ENCODE results near the gene RASL10B.
"Not testable (repeated sequence)": the region's sequence is repeated elsewhere in the genome, so short reads cannot be mapped to it uniquely, and the experiment has no call there.

RASL10B gene

DNA sequence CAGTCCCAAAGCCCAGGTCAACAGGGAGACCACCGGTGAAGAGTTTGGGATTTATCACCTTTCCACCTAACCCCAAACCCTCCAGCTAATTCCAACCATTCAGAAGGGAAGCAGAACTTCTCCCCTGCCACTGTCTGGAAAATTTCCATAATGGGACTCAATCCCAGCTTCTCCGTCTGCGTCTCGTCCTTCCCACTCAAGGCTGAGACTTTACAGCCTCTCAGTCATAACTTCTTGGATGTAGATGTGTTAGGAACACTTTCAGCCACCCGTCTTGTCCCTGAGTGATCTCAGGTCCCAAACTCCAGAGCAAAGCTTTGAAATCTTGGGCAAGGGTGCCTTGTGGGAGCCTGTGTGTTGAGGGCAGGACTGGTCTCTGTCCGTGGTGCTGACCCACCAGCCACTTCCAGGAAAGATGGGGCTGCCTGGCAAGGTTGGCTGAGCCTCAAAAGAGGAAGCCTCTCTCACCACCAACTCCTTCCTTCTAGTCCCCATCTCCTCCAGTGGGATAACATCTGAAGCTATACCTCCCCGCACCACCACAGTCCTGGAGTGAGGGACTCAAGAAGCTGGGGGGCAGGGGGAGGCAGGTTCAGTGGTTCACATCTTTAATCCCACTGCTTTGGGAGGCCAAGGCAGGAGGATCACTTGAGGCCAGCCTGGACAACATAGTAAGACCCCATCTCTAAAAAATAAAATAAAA lies 12.3 kb downstream of the RASL10B start:
- DNase-seq, result peak; percentile 64 to 82 (median 70)

DNA sequence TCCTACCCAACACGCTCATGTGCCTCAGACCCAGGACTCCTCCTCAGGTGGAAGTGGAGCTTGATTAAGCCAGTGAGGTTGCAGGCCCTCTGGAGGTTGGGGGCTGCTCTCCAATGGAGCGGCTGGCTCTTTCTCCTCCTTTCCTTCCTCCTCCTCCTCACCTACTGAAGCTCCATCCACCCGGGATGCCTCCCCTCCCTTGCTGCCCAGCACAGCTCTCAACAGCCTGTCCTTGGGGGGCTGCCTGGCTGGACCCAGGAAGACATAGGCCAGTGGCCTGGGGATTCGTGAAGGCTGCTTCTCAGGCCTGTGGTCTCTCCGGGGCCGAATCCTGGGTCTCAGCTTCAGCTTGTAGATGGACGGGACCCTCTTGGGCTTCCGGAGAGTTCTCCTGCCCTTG lies 13.4 kb downstream of the RASL10B start:
- DNase-seq, result no peak

GRCh38 chr17:35745246-35745645 lies 13.8 kb downstream of the RASL10B start:
- no peak for DNase-seq

GRCh38 chr17:35745749-35746320 lies 14.4 kb downstream of the RASL10B start:
- no peak for DNase-seq

DNA sequence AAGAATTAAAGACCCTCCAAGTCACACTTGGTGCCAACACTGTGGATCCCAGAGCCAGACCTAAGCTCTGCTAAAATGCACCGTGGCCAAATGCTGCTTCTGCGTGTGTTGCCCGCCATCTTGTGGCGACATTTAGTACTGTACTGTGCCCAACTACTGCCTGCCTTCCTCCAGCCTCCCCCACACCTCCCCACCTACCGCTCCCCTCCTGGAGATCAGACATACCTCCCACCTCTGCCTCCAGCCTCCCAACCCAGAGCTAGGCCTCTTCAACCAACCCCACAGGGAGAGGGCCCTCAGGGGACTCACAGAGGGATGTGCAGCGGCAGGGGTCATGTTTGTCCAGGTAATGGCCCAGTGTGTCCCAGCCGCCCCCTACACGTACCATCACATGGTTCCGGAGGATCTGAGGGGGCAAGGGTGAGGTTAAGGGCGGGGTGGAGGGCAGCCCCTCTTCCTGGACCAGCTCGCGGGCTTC lies 16.1 kb downstream of the RASL10B start:
- DNase-seq, result peak; percentile 81 to 88 (median 84)

- peak in 2 of 4 experiments; percentile 28 to 41 for DNase-seq
These were observed 17.0 kb downstream of the RASL10B start for GRCh38 chr17:35748341-35748841.

- DNase-seq, result no peak
These were observed 17.5 kb downstream of the RASL10B start for GRCh38 chr17:35748979-35749378.

GRCh38 chr17:35749560-35750412 lies 18.3 kb downstream of the RASL10B start:
- no peak for DNase-seq

GRCh38 chr17:35750526-35751395 lies 19.3 kb downstream of the RASL10B start:
- DNase-seq, result peak in 1 of 4 experiments; percentile 25

GRCh38 chr17:35751541-35751940 lies 20.1 kb downstream of the RASL10B start:
- not testable (repeated sequence) for DNase-seq

- no peak for DNase-seq
These were observed 21.0 kb downstream of the RASL10B start for GRCh38 chr17:35752471-35752870.

DNA sequence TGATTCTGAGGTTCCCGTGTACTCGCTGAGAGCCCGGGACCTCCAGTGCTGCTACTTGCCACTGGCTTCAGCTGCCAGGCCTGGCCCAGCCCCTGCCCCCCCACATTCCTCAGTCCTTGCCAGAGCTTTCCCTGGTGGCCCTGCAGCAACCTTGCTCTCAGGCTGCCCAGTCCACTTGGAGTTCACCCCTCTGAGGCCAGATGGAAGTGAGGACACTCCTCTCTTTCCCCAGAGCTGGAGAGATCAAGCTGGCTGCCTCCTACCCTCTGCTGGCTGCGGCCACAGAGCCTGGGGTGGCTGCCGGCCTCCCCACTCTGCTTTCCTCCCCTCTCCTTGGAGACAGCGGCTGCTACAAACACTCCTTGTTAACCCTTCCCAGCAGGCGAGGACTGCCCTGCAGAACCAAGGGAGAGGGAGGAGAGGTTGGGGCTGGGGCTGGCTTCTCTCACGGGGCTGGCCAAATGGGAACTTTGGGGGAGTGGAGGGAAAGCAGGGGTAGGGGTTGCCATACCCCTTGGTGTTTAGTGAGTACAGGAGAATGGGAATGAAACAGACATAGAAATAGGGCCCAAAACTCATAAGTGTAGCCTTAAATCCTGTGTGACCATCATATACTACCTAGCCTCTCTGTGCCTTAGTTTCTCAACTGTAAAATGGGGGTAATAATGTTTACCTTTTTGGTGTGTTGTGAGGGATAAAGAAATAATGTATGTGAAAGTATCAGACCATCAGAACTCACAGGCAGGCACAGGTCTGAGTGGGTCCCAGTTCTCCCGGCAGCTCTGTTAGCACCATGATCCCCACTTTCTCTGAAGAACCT lies 21.7 kb downstream of the RASL10B start, which contains the start of gene GAS2L2:
Gene GAS2L2, minus strand, starts transcription at position 295 of the 820 bp plus-strand sequence. CDS start 389 bp downstream, outside the sequence.
- DNase-seq, result no peak

GRCh38 chr17:35757243-35757642 lies 25.8 kb downstream of the RASL10B start:
- no peak for DNase-seq

GRCh38 chr17:35760587-35760986 lies 29.1 kb downstream of the RASL10B start, which contains the start of gene C17orf50:
Gene C17orf50, plus strand, starts transcription at chr17:35760887. Its CDS starts 55 bp downstream, at chr17:35760942.
- DNase-seq, result no peak

- no peak for DNase-seq
These were observed 30.2 kb downstream of the RASL10B start for GRCh38 chr17:35761601-35762000.

DNA sequence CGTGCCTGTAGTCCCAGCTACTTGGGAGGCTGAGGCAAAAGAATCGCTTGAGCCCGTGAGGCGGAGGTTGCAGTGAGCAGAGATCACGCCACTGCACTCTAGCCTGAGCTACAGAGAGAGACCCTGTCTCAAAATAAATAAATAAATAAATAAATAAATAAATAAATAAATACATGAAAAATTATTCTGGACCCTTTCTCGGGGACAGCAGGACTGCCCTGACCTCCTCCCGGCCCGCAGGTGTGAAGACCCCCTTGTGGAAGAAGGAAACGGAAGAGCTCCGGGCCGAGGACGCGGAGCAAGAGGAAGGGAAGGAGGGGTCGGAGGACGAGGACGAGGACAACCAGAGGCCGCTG lies 32.3 kb downstream of the RASL10B start:
- no peak for DNase-seq

GRCh38 chr17:35764123-35764991 lies 32.9 kb downstream of the RASL10B start:
- DNase-seq, result peak; percentile 91 to 96 (median 95)

DNA sequence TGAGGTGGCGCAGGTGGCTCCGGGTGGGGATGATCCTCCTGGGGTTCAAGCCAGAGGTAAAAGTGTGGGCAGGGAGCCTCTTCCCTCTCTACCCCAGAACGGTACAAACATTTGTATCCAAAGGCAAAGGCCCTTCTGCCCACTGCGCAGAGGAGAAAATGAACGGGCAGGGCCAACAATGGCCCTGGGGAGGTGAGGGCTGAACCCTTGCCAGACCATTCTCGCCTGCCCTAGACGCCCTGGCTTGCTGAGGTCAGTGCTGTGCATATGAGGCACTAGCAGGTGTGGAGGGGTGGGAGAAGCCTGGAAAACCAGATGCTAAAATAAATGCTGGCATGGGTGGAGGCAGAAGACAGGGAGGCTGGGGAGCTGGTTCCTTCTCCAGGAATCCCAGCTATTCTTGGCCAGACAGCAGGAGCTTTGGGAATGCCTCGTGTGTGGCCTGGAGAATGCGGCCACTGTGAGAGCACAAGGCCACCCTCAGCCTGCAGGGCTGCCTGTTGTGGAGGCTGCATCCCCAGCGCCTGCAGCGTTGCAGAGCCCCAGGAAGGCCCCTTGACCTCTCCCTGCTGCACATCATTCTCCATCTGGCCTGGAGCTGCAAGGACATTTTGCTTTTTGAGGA lies 33.8 kb downstream of the RASL10B start:
- no peak for DNase-seq

DNA sequence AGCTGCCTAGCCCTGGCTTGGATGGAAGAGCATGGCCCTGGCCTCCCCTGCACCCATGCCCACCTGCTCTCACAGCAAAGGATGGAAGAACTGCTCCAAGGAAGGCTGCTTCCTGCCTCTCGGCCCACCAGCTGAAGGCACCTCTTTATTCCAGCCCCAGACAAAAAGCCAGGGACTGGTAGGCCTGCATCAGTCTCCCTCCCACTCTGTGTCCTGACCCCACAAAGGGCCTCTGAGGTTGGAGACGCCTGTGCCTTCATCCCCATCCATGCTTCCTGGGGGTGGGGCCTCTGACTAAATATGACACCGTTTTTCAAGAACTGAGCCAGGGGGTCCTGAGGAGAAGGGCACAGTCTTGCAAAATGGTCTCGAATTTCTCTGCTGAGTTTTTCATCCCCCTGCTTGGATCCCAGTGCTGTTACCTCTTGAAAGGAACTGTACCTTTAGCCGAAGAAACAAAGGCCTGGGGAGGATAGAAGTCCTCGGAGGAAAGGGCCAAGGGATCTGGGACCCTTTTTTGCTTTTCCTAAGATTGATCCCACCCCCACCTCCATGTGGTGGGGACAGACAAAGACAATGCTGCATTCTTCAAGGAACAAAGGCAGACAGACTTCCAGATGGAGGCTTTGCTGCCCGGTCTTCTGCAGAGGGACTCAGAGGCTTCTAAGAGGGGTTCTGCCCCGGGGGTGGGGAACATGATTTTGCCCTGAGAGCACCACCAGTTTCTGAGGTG lies 34.5 kb downstream of the RASL10B start:
- no peak for DNase-seq
